Cerebellar cortex (tissue), 1 donor: ENCODE measurements around the gene ALDH1L2.

Experiments
- DNase-seq: peaks from one replicate; pipeline ENCODE4 v3.0.0-alpha.2; 2015; ENCODE audit warnings: low spot score

The ALDH1L2 gene

GRCh38 chr12:105032703-105033357, 51.4 kb downstream of the ALDH1L2 start:
- no peak for DNase-seq

DNA sequence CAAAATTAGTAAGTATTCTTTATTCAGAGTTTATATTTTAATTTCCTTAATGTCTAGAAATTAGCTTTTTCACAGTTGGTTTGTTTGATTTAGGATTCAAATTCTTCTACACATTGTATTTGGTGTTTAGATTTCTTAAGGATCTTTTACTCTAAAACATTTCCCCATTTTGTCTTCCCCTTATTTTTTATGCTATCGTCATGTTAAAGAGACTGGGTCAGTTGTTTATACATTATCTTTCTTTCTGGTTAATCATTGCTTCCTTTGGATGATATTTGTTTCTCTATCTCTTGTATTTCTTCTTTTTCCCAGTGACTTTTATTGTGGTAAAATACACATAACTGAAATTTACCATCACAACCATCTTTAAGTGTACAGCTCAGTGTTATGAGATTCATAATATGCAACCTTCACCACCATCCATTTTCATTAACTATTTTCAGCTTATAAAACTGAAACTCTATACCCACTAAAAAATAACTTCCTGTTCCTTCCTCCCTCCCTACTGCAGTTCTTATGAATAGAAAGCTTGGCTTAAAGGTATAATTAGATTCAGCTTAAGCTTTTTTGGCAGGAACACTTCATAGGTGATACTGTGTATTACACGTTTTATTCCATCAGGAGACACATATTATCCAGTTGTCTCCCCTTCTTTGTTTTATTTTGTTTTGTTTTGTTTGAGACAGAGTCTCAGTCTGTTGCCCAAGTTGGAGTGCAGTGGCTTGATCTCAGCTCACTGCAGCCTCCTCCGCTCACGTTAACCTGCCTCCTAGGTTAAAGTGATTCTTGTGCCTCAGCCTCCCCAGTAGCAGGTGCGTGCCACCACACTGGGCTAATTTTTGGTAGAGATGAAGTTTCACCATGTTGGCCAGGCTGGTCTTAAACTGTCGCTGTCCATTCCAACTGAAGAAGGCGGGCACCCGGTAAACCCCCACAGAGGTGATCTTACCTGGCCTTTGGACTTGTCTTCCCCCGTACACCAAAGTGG, 53.1 kb downstream of the ALDH1L2 start:
- DNase-seq = no peak

- DNase-seq = no peak
Measured at GRCh38 chr12:105026411-105026810, 57.8 kb downstream of the ALDH1L2 start.

DNA sequence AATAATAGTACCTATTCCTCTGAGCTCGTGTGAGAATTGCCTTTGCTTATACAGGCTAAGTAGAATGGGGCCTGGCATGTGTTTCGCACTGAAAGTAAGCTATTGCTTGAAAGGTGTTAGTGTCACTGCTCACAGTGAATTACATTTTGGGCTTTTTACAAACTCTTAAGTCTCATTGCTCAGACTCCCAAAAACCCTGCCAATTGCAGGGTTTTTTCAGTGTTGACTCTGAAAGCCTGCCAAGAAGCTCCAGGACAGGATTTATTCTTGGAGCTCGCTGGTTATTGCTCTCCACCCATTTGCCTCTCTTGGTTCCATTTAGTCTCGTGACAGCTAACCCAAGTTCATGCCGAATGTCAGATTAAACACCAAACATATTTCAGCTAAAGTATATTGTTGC, 58.4 kb downstream of the ALDH1L2 start:
- peak; percentile 62 for DNase-seq

DNA sequence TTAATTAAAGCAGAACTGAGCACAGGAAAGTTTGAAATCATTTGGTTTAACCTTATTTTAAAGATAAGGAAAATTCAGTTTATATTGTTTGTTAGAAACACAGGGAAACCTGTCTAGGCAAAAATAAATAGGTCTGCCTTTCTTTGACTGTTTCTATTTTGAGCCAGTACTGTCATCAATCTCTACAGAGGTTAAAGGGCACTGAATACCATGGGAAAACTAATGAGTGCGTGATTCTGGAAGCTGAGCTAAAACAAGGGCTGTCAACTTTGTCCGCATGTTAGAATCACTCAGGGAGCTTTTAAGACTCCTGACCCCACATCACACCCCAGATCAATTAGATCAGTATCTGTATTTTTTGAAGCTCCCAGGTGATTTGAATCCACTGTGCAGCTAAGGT, 59.3 kb downstream of the ALDH1L2 start:
- no peak for DNase-seq

- no peak for DNase-seq
Measured at GRCh38 chr12:105020241-105020962, 63.9 kb downstream of the ALDH1L2 start.

DNA sequence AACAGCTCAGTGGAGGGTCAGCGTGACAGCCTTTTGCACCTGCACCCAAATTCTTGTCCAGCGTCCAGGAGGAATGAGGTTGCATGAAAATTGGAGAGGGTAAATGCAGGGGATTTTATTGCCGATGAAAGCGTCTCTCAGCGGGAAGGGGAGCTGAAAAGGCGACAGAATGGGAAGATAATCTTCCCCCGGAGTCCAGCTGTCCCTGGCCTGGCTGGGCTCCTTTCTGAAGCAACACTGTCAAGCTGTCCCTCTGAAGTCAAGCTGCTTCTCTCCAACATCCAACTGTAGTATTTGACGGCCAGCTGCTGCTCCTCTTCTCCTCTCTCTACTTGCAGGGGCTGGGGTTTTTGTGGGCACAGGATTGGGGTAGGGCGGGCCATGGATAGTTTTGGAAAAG, 65.5 kb downstream of the ALDH1L2 start:
- peak; percentile 19 for DNase-seq

DNA sequence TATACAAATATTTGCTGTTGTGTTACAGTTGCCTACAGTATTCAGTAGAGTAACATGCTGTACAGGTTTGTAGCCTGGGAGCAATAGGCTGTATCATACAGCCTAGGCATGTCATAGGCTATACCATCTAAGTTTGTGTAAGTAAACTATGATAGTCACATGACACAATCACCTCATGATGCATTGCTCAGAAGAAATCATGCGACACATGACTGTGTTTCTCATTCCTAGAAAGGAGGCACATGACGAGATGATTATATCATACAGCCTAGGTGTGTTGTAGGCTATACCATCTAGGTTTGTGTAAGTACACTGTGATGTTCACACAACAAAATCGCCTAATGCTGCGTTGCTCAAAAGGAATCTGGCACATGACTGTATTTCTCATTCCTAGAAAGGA, 66.2 kb downstream of the ALDH1L2 start:
- DNase-seq = no peak

DNA sequence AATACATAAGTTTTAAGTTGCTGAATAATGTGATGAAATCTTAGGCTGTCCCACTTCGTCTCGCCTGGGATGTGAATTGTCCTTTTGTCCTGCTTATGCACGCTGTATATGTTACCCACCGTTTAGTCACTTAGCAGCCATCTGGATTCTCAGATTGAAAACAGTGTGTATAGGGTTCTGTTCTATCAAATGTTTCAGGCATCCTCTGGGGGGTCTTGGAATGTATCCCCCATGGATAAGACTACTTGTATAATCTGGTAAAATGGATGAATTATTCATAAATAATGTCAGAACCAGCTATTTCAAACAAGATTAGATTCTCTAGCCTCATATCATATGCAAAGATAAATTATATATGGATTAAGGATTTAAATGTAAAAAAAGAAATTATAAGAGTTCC, 68.7 kb downstream of the ALDH1L2 start:
- no peak for DNase-seq

GRCh38 chr12:105014603-105015002, 69.7 kb downstream of the ALDH1L2 start:
- no peak for DNase-seq

- DNase-seq = no peak
Measured at GRCh38 chr12:105013892-105014291, 70.4 kb downstream of the ALDH1L2 start.

DNA sequence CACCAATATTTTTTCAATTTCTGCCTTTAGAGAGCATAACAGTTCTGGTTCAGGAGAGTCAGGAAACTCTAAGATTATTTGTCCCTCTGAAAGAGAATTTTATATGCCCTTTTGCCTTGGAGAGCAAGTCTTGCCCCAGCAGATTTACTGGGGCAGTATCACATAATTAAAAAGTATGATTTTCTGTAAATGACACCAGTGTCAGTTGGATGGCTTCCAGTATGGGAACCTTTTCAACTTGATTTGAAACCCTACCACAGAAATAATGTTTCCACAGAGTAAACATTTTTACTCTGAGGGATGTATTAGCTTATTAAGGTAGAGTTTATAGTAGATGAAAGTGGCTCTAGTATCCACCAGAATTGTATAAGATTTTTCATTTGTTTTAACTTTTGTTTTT, 82.8 kb downstream of the ALDH1L2 start:
- no peak for DNase-seq

DNA sequence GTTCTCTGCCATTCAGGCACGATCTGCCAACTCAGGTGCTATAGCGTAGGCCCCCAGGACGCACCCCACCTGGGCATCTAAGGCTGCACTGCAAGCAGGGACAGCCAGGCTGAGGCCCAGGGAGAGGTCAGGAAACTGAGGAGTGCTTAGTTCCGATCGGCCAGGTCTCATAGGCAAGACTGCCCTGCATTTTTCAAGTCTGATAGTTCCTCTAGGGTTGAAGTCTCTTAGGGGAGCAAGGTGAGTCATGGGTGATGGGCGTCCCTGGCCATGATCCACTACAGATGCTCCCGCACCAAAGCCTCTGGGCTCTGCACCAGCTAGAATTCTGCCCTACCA, 84.9 kb downstream of the ALDH1L2 start:
- DNase-seq = no peak

GRCh38 chr12:104998423-104999346, 85.6 kb downstream of the ALDH1L2 start:
- DNase-seq = no peak

DNA sequence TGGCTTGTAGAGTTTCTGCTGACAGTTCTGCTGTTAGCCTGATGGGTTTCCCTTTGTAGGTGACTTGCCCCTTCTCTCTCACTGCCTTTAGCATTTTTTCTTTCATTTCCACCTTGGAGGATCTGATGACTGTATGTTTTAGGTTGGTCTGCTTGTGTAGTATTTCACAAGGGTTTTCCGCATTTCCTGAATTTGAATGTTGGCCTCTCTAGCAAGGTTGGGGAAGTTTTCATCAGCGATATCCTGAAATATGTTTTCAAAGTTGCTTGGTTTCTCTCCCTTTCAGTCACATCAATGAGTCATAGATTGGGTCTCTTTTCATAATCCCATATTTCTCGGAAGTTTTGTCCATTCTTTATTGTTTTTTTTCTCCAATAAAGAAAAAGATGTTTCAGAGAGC, 86.7 kb downstream of the ALDH1L2 start:
- DNase-seq = no peak

GRCh38 chr12:104994336-104994735, 89.9 kb downstream of the ALDH1L2 start:
- no peak for DNase-seq

GRCh38 chr12:104991565-104992128, 92.6 kb downstream of the ALDH1L2 start:
- DNase-seq = no peak

GRCh38 chr12:104990950-104991349, 93.3 kb downstream of the ALDH1L2 start:
- no peak for DNase-seq

- DNase-seq = peak; percentile 94
Measured at GRCh38 chr12:104986022-104986941, 98.0 kb downstream of the ALDH1L2 start, which contains the start of gene NOPCHAP1. Gene NOPCHAP1, plus strand, starts transcription at chr12:104986316. Its CDS starts 37 bp downstream, at chr12:104986353.

- DNase-seq = no peak
Measured at GRCh38 chr12:104985206-104985605, 99.1 kb downstream of the ALDH1L2 start.
